NT2/D1 (cell line): Measurements from ENCODE around the gene TBC1D22A.

Experiments used
- DNase-seq: peaks from one replicate; pipeline ENCODE4 v3.0.0-alpha.2; 2011; ENCODE audit warnings: low read depth, low spot score
- H3K27me3 ChIP-seq: 2 replicates; pipeline ENCODE4 v1.6.0; 2011; ENCODE audit warnings: mild to moderate bottlenecking; ENCODE audit not compliant: insufficient read length, insufficient read depth
- H3K36me3 ChIP-seq: 2 replicates; pipeline ENCODE4 v1.6.1; 2011; ENCODE audit warnings: mild to moderate bottlenecking, low read length, mixed read lengths; ENCODE audit not compliant: insufficient read depth, insufficient read length
- H3K4me1 ChIP-seq: 2 replicates; pipeline ENCODE4 v1.5.1; 2011; ENCODE audit not compliant: insufficient read depth, insufficient read length
- H3K4me3 ChIP-seq: 2 replicates; pipeline ENCODE4 v1.5.1; 2011; ENCODE audit warnings: low read depth; ENCODE audit not compliant: insufficient read length
- H3K9ac ChIP-seq: 2 replicates; pipeline ENCODE4 v1.6.0; 2011; ENCODE audit warnings: low read depth; ENCODE audit not compliant: insufficient read length
- H3K9me3 ChIP-seq: 2 replicates; pipeline ENCODE4 v1.5.1; 2011; ENCODE audit warnings: mild to moderate bottlenecking, low read length; ENCODE audit not compliant: insufficient read depth
- SUZ12 ChIP-seq: IDR thresholded peaks from 2 replicates; pipeline ENCODE4 v1.6.1; 2011; ENCODE audit not compliant: insufficient read length, insufficient read depth; ENCODE audit errors: extremely low read depth
- YY1 ChIP-seq: IDR thresholded peaks from 2 replicates; pipeline ENCODE4 v1.6.1; 2011; ENCODE audit not compliant: insufficient read length, insufficient read depth
- ZNF274 ChIP-seq: IDR thresholded peaks from 2 replicates; pipeline ENCODE4 v1.6.1; 2011; ENCODE audit warnings: mild to moderate bottlenecking, low read depth, low read length

The TBC1D22A gene

DNA sequence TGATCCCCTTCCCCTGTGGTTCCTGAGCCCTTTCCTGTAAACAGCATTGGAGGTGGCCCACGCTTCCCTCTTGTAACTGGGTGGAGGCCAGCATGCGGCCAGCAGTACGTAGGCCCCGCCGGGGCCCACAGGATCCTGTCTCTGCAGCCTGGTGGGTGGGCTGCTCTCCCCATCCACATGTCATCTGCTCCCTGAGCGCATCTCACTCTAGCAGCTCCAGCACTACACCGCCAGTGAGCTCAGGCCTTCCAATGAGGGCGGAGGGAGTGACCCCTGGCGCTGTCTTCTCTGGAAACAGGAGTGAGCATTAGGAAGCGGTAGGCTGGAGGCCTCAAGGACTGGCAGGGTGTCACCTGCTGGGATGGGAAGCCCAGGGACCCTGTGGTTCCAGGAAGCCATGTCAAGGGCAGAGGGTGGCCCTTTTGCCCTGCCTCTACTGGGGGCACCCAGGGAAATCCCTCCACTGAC lies 363.9 kb downstream of the TBC1D22A start:
- Histone ChIP-seq H3K4me1 (peaks cover 8% of the 10 kb centered on the region), H3K9ac (no peak overlapping the region), H3K9me3 (no peaks in the 10 kb centered on the region), H3K27me3 (no peaks in the 10 kb centered on the region), H3K36me3 (no peaks in the 10 kb centered on the region), H3K4me3 (no peak overlapping the region)
- no peak for DNase-seq
- TF ChIP-seq YY1, result no peak
- TF ChIP-seq SUZ12, result no peak
- no peak for TF ChIP-seq ZNF274

- H3K27me3 ChIP-seq, result no peaks in the 10 kb centered on the region
- no peak for DNase-seq
- H3K9me3 ChIP-seq, result no peaks in the 10 kb centered on the region
- TF ChIP-seq YY1, result no peak
- no peak for TF ChIP-seq ZNF274
- TF ChIP-seq SUZ12, result no peak
- H3K36me3 ChIP-seq, result no peaks in the 10 kb centered on the region
- H3K4me3 ChIP-seq, result no peak overlapping the region
- H3K4me1 ChIP-seq, result peaks cover 8% of the 10 kb centered on the region
- no peak overlapping the region for H3K9ac ChIP-seq
These were observed 365.0 kb downstream of the TBC1D22A start for GRCh38 chr22:47127441-47127871.

DNA sequence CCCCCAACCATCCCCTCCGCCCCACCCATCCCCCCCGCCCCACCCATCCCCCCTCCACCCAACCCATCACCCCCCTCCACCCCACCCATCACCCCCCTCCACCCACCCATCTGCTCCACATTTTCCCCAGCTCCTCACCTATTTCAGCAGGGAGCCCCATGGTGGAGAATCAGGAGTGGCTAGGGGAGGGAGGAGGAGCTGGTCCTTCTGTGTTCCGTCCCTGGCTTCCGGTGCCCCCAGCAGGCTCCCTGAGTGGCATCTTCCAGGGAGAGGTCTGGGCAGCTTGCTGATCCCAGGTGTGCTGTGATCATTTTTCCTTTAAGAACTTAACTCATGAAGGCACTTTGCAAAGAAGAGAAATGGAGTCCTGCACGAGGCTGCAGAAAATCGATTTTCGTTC lies 365.8 kb downstream of the TBC1D22A start:
- TF ChIP-seq YY1 (no peak), SUZ12 (no peak), ZNF274 (no peak)
- Histone ChIP-seq H3K36me3 (no peaks in the 10 kb centered on the region), H3K27me3 (no peaks in the 10 kb centered on the region), H3K4me1 (peaks cover 8% of the 10 kb centered on the region), H3K9ac (no peak overlapping the region), H3K9me3 (no peaks in the 10 kb centered on the region), H3K4me3 (no peak overlapping the region)
- DNase-seq, result no peak

GRCh38 chr22:47128622-47129215 lies 366.3 kb downstream of the TBC1D22A start:
- Histone ChIP-seq H3K4me1 (peaks cover 8% of the 10 kb centered on the region), H3K9me3 (no peaks in the 10 kb centered on the region), H3K9ac (no peak overlapping the region), H3K4me3 (no peak overlapping the region), H3K36me3 (no peaks in the 10 kb centered on the region), H3K27me3 (no peaks in the 10 kb centered on the region)
- DNase-seq, result no peak
- TF ChIP-seq SUZ12, result no peak
- TF ChIP-seq YY1, result no peak
- no peak for TF ChIP-seq ZNF274

DNA sequence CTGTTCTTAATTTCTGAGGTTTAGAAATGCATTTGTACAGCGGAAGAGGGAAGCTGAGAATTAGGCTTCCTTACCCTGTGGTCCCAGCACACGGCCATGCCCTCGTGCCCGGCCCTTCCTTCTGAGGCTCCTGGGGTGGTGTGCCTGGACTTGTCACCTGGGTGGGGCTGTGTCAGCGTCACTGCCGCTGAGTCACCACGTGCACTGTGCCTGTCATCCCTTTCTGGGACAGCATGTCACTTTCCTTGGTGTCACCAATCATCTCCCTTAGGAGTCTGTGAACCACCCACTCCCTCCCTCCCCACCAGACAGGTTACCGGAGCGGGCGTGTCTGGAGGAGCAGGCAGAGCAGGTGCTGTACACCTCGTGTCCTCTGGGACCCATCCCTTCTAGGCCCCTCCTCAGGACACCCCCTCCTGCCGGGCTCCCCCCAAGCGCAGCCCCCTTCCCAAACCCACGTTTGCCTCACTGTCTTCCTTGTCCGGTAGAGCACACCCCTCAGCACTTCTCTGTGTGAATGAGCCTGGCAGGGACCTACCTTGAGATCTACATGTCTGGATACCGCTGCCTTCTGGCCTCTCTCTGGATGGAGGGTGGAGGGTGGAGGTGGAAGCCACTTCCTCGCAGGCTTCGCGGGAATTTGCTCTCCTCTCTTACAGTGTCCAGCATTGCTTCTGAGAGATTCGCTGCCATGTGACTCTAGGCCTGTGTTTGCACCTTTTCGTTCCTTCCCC lies 367.6 kb downstream of the TBC1D22A start:
- TF ChIP-seq SUZ12 (no peak), YY1 (no peak), ZNF274 (no peak)
- H3K9ac ChIP-seq, result no peak overlapping the region
- H3K36me3 ChIP-seq, result no peaks in the 10 kb centered on the region
- no peaks in the 10 kb centered on the region for H3K27me3 ChIP-seq
- no peaks in the 10 kb centered on the region for H3K9me3 ChIP-seq
- DNase-seq, result no peak
- H3K4me3 ChIP-seq, result no peak overlapping the region
- peaks cover 2% of the 10 kb centered on the region for H3K4me1 ChIP-seq

GRCh38 chr22:47130883-47131631 lies 368.6 kb downstream of the TBC1D22A start:
- DNase-seq, result no peak
- Histone ChIP-seq H3K4me1 (peaks cover 2% of the 10 kb centered on the region), H3K36me3 (no peaks in the 10 kb centered on the region), H3K9me3 (no peaks in the 10 kb centered on the region), H3K9ac (no peak overlapping the region), H3K4me3 (no peak overlapping the region), H3K27me3 (no peaks in the 10 kb centered on the region)
- TF ChIP-seq YY1 (no peak), ZNF274 (no peak), SUZ12 (no peak)

DNA sequence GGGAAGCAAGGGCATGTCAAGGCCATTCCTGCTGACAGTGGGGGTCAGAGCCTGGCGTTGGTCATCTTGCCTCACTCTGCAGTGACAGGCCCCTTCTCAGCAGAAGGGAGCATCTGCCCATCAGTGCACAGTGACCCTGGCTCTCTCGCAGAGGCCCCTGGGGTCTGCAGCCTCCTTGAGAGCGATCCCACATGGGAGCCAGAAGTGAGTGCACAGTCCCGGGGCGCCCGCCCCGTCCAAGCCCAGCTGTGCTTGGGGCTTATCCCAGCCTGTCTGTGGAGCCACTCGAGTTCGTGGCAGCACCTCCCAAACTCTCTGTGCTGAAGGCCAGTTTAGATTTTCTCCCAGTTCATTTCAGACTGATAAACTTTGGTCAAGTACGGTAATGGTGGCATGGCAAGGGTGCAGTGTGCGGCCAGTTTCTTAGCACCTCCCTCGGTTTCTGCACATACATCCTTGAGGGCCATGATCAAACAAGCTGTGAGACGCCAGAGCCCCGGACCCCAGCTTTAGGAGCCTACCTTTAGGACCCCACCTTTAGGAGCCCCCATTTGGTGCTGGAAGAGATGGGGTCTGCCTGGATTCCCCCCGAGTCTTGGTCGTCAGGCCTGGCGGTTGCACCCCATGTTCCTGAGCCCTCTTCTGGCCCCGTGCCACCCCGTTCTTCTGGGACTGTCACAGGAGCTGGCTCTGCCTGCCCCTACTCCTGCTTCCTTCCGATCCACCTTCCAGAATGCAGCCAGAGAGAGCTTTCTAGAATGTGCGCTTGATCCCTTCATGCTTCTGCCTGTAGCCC lies 369.4 kb downstream of the TBC1D22A start:
- no peak overlapping the region for H3K4me3 ChIP-seq
- no peaks in the 10 kb centered on the region for H3K9me3 ChIP-seq
- H3K9ac ChIP-seq, result no peak overlapping the region
- peaks cover 2% of the 10 kb centered on the region for H3K4me1 ChIP-seq
- TF ChIP-seq YY1, result no peak
- no peak for TF ChIP-seq SUZ12
- TF ChIP-seq ZNF274, result no peak
- no peaks in the 10 kb centered on the region for H3K36me3 ChIP-seq
- DNase-seq, result no peak
- H3K27me3 ChIP-seq, result no peaks in the 10 kb centered on the region
